ENCODE measurements around the gene DLX3.

Gene DLX3

GRCh38 chr17:49971199-49971847 lies 23.7 kb downstream of the DLX3 start:
- no peak for DNase-seq

GRCh38 chr17:49970498-49970897 lies 24.5 kb downstream of the DLX3 start:
- DNase-seq, result no peak

- no peak for DNase-seq
Observed at GRCh38 chr17:49969795-49970389, 25.1 kb downstream of the DLX3 start.

DNA sequence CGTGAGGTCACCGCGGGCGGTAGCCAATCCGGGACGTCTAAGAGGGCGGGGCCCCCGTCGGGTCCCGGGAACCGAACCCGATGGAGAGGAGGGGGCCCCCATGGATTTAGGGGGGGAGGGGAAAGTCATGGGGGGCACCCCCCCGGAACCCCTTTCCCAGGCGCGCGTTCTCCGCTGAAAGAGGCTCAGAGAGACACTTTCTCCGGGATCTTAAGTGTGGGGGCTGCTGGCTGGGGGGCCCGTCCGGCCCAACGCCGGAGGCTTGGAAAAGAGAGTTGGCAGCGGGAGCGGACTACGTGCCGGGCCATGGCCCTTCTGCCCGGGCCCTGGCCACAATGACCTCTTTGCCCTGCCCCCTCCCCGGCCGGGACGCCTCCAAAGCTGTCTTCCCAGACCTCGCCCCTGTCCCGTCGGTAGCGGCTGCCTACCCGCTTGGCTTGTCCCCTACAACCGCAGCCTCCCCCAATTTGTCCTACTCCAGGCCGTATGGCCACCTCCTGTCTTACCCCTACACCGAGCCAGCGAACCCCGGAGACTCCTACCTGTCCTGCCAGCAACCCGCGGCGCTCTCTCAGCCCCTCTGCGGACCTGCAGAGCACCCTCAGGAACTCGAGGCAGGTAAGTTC lies 25.8 kb downstream of the DLX3 start, which contains the start of gene DLX4:
DLX4 (plus strand) TSS at position 57 of the 626 bp plus-strand sequence; CDS start at position 336, 279 bp downstream.
- DNase-seq, result no peak

- DNase-seq, result peak; percentile 71
Observed at GRCh38 chr17:49968405-49969133, 26.5 kb downstream of the DLX3 start.

GRCh38 chr17:49967621-49968404 lies 27.2 kb downstream of the DLX3 start:
- DNase-seq, result no peak

DNA sequence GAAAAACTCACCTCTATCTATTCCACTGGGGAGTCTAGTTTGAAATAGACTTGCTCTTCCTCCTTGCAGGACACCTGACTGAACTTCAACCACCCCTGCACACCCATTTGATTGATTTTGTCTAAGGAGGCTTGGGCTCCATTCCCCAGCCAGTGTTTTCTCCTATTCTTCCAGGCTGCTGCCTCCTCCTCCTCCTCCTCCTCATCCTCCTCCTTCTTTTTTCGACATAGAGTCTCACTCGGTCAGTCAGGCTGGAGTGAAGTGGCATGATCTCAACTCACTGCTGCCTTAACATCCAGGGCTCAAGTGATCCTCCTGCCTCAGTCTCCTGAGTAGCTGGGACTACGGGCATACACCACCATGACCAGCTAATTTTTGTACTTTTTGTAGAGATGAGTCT lies 27.8 kb downstream of the DLX3 start:
- no peak for DNase-seq

- DNase-seq, result no peak
Observed at GRCh38 chr17:49966767-49967166, 28.3 kb downstream of the DLX3 start.

- DNase-seq, result no peak
Observed at GRCh38 chr17:49965524-49965909, 29.5 kb downstream of the DLX3 start.

- no peak for DNase-seq
Observed at GRCh38 chr17:49964769-49965523, 30.1 kb downstream of the DLX3 start.

DNA sequence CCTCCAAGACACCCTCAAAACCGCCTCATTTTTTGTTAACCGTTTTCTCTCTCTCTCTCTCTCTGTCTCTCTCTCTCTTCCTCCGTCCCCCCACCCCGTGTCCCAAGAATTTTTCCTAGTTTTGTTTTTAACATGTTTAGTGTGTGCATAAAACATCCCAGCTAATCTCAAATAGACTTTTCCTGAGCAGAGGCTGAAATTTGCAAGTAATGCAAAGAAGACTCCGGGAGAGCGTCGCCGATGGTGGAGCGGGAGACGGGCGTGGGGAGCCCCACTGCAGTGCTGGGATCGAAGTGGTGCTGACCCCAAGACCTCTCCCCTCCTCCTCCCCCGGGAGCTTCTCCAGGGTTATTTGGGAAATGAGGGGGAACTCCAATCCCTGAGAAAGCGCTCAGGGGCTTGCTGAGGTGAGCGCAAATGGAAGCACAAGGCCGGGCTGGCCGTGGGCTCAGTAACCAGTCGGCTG lies 30.7 kb downstream of the DLX3 start:
- no peak for DNase-seq

DNA sequence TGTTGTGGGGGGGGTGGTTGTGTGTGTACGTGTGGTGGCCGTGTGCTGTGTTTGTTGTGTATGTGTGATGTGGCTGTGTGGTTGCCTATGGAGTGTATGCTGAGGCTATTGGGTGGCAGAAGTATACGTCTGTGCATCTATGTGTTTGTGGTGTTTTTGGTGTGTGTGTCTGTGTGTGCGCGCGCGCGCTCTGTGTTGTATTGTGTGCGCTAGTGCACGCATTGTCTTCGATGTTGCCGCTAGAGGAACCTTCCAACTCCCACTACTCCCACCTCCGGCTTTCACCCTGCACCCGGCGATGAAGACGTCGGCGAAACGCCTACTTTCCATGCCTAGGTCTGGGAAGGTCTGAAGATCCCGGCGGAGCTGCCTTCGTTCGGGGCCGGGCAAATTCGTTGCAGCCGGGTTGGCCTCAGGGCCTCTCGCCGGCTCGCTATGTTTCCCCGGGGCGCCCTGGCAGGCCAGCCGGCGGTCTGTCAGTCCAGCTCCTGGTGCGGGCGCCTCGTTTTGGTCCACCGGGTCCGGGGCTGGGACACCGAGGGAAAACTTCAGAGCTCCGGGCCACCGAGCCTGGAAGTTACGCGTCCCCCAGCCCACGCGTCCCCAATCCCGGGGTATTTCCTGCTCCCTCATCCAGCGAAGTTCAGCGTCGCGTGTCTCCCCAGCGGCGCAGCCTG lies 31.3 kb downstream of the DLX3 start:
- DNase-seq, result no peak

DNA sequence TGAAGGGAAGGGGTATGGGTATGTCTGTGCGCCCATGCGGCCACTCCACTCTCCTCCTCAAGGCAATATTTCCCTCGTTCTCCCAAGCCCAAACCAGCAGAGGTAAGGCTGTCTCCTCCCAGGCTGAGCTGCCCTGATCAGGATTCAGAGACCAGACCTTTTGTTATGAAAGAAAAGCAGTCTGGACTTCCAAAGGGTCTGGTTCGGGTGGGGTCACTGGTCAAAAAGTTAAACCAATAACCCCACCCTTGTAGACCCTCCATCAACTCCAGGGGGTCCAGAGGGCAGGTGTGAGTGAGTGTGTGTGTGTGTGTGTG lies 31.8 kb downstream of the DLX3 start:
- DNase-seq, result no peak

DNA sequence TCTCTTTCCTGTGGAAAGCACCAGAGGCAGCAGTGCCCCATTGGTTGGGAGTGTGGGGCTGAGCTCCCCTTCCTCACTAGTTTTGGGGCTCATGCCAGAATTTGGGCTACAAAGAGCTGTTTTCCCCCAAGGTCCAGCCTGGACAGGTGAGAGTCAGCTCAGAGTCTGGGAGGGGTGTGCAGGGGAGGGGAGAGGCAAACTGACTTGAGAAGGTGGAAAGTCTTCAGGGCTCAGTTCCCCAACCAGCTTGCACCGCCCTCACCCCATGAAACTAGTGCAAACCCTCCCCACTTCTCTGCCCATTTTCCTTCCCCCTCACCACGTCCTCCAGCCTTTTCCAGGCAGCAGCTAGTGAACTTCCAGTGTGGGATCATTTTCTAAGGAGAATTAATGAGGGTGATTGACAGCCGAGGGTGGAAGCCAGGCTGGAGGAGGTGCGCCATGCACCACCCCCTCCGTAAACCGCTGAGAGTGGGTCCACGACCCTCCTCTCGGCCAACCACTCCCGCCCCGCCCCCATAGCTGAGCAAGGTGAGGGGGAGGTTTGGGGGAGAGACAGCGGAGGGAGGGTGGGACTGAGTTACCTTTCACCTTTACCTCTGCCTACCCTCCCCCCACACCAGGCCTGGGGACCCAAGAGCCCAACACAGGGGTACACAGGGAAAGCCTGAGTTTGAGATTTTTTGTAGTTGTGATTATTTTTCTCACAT lies 32.3 kb downstream of the DLX3 start:
- no peak for DNase-seq

- no peak for DNase-seq
Observed at GRCh38 chr17:49959183-49959935, 35.7 kb downstream of the DLX3 start.

GRCh38 chr17:49958723-49959122 lies 36.3 kb downstream of the DLX3 start:
- DNase-seq, result no peak

DNA sequence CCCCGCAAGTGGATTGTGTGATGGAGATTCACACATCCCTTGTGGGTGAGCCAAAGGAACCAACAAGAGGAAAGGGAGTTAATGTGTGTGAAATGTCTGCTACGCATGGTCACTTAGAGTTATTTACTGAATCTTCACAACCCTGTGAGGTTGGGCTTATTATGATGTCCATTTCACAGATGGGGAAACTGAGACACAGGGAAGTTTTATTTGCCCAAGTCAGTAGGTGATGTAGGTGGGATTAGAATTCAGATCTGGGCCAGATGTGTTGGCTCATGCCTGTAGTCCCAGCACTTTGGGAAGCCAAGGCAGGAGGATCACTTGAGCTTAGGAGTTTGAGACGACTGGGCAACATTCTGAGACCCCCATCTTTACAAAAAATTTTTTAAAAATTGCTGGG lies 37.7 kb downstream of the DLX3 start:
- no peak for DNase-seq

DNA sequence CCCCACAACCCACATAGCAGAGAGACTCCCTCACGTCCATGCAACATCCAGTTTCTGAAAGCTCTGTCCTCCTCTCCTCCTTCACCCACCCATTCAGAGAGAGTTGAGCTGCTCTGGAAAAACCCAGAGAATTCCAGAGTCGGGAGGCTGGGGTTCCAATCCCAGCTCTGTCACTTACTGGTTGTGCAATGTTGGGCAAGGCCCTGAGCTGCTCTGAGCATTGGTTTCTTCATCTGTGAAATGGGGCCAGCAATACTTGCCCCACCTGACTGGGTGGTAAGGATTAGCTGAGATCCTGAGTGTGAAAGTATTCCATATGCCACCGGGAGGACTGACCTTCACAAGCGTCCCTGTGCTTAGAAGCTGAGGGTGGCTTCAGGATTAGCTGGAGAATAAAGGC lies 38.2 kb downstream of the DLX3 start:
- no peak for DNase-seq

GRCh38 chr17:49955157-49955556 lies 39.9 kb downstream of the DLX3 start:
- DNase-seq, result no peak

GRCh38 chr17:49952912-49953497 lies 42.0 kb downstream of the DLX3 start:
- DNase-seq, result no peak

Measured in stimulated activated CD4-positive, alpha-beta T cell treated with anti-CD3 and anti-CD28 coated beads, Interleukin-4, amount 100 ng/mL, for 24 hours (primary cell).